ENCODE data around the gene SERPINA4. TPM values are rescaled to one million over a fixed set of nuclear protein-coding genes. Genes with fewer than 3 reads are reported as not detected.

The SERPINA4 gene
- total and polyA plus RNA-seq, 3 experiments from 2014 or later: not detected

Other genes with a start within 250 kb of the SERPINA4 start
- not detected for gene SERPINA6, start 238.1 kb upstream of the SERPINA4 start, total RNA-seq
- gene SERPINA6, start 238.1 kb upstream of the SERPINA4 start, polyA plus RNA-seq: not detected
- gene SERPINA2, start 194.7 kb upstream of the SERPINA4 start, total RNA-seq: not detected
- gene SERPINA2, start 194.7 kb upstream of the SERPINA4 start, polyA plus RNA-seq: not detected
- gene SERPINA1, start 172.8 kb upstream of the SERPINA4 start, total RNA-seq: under 1 TPM; 0.18 to 0.40 TPM
- gene SERPINA1, start 172.8 kb upstream of the SERPINA4 start, polyA plus RNA-seq: not detected
- gene SERPINA11, start 108.6 kb upstream of the SERPINA4 start, total RNA-seq: not detected
- gene SERPINA11, start 108.6 kb upstream of the SERPINA4 start, polyA plus RNA-seq: not detected
- gene SERPINA9, start 85.2 kb upstream of the SERPINA4 start, total RNA-seq: not detected
- gene SERPINA9, start 85.2 kb upstream of the SERPINA4 start, polyA plus RNA-seq: not detected
- gene SERPINA12, start 52.0 kb upstream of the SERPINA4 start, total RNA-seq: not detected
- gene SERPINA12, start 52.0 kb upstream of the SERPINA4 start, polyA plus RNA-seq: not detected
- not detected for gene SERPINA5, start 20.0 kb downstream of the SERPINA4 start, total RNA-seq
- gene SERPINA5, start 20.0 kb downstream of the SERPINA4 start, polyA plus RNA-seq: not detected
- not detected for gene SERPINA3, start 50.9 kb downstream of the SERPINA4 start, total RNA-seq
- not detected for gene SERPINA3, start 50.9 kb downstream of the SERPINA4 start, polyA plus RNA-seq
- gene GSC, start 208.7 kb downstream of the SERPINA4 start, total RNA-seq: not detected
- 0.51 TPM for gene GSC, start 208.7 kb downstream of the SERPINA4 start, polyA plus RNA-seq